Activated CD4-positive, alpha-beta T cell treated with anti-CD3 and anti-CD28 coated beads, Interleukin-2, amount 50 U/mL, for 16 hours (primary cell): ENCODE data around the gene KCNK17.
A peak's percentile ranks its signal among the peaks of the same experiment; 100 is the strongest.

Source experiments
- DNase-seq: peaks from one replicate; pipeline ENCODE4 v3.0.0-alpha.2; 2020

KCNK17 gene

DNA sequence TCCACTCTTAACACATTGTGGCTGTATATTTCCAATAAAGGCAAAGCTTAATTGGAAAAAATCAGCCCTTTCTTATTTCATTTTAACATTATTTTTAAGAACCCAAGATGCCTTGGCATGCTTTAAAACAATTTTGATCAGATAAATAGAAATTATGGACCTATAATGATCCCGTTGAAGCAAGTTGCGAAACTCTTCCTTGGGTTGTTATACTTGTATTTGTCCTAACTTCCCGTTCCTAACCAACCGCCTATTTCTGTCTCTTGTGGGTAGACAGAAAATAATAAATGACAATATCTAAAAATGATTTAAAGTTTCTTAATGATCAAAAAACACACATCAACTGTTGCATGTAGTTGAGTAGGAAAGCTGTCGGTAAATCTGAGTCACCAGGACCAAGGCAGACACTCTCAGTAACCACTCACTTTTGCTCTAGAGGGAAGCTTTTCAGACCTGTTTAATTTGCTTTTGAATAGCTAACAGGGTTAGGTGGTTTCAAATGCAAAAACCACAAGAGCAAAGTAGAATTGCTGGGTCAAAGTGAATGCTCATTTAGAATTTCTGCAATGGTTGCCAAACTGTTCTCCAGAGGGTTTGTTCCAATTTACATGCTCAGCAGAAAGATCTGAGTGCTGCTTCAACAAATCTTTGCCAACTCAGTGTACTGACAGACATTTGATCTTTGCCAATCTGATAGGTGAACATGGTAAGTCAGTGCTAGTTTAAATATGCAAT, 50.7 kb downstream of the KCNK17 start:
- DNase-seq, result peak; percentile 50

DNA sequence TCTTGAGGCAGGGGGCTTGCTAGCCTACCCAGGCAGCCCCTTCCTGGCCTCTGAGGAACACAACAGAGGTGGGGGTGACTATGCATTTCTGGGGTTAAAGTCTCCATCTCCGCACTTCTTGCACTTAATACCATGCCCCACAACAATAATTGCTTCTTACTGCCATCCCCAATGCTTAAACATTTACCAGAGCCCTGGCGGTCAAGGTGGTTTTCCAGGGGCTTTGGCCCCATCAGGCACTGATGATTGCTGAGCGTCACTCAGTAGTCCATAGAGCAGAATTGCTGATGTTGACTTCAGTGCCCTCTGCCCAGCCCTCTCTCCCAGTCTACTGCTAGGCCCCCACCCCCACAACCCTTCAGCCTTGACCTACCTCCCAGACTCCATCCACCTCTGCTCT, 52.5 kb downstream of the KCNK17 start:
- DNase-seq, result no peak

- no peak for DNase-seq
Observed at GRCh38 chr6:39260953-39261352, 53.3 kb downstream of the KCNK17 start.

DNA sequence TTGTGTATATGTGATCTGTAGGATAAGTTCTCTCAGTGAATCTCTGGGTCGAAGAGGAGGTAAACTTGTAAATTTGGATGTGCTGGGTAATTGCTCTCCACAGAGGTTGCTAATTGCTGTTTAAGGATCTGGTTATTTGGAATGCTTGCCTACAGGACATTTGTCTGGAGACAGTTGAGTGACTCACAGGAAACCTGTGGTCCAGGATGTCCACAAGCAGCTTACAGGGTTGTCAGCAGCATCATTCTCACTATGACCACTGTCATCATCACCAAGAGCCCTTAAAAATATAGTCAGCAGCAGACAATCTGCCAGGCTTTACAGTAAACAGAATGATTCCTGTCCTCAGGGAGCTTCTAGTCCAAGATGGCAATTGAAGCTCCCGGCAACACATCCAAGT, 53.8 kb downstream of the KCNK17 start:
- DNase-seq, result peak; percentile 10

- DNase-seq, result no peak
Observed at GRCh38 chr6:39256294-39256940, 57.8 kb downstream of the KCNK17 start.

GRCh38 chr6:39254999-39255535, 59.2 kb downstream of the KCNK17 start:
- DNase-seq, result peak; percentile 23

- DNase-seq, result no peak
Observed at GRCh38 chr6:39251406-39251805, 62.8 kb downstream of the KCNK17 start.

- DNase-seq, result no peak
Observed at GRCh38 chr6:39250507-39250906, 63.7 kb downstream of the KCNK17 start.

- DNase-seq, result no peak
Observed at GRCh38 chr6:39249278-39249677, 64.9 kb downstream of the KCNK17 start.
